ENCODE measurements around the gene DMD.

DNA sequence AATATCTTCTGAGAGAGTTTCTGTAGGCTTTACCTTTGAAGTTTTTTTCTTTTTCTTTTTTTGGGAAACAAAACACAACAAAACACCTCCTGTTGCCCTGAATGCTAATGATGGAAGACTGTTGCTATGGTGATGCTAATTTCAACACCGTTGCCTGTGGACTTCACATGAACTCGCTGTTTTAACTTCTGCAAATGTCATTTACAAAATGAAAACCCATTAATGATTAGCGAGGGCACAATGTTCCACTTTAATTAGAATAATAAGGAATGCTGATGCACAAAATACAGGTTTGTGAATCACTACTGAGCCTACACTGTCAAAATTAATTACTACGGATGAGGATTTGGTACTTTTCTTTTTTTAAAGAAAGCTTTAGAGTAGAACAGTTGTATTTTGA, 1912.4 kb downstream of the DMD start:
- TF ChIP-seq, protein P1, sequence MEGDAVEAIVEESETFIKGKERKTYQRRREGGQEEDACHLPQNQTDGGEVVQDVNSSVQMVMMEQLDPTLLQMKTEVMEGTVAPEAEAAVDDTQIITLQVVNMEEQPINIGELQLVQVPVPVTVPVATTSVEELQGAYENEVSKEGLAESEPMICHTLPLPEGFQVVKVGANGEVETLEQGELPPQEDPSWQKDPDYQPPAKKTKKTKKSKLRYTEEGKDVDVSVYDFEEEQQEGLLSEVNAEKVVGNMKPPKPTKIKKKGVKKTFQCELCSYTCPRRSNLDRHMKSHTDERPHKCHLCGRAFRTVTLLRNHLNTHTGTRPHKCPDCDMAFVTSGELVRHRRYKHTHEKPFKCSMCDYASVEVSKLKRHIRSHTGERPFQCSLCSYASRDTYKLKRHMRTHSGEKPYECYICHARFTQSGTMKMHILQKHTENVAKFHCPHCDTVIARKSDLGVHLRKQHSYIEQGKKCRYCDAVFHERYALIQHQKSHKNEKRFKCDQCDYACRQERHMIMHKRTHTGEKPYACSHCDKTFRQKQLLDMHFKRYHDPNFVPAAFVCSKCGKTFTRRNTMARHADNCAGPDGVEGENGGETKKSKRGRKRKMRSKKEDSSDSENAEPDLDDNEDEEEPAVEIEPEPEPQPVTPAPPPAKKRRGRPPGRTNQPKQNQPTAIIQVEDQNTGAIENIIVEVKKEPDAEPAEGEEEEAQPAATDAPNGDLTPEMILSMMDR (IDR thresholded peaks at IDR 0.05; ENCODE audit: poor library complexity, severe bottlenecking): no peak
- TF ChIP-seq TAF1 (IDR thresholded peaks at IDR 0.05; ENCODE audit: low read depth): no peak
- no peak for TF ChIP-seq EZH2 (IDR thresholded peaks at IDR 0.05; ENCODE audit: borderline replicate concordance, insufficient read depth, low read length, poor library complexity, severe bottlenecking)
- no peak for TF ChIP-seq SMC3 (conservative IDR thresholded peaks at IDR 0.05; ENCODE audit: poor library complexity)
- no peak for TF ChIP-seq POLR2AphosphoS5 (IDR thresholded peaks at IDR 0.05)
- TF ChIP-seq EP300 (conservative IDR thresholded peaks at IDR 0.05; ENCODE audit: poor library complexity, severe bottlenecking): no peak
- TF ChIP-seq RAD21 (conservative IDR thresholded peaks at IDR 0.05): no peak
- TF ChIP-seq, protein P2, sequence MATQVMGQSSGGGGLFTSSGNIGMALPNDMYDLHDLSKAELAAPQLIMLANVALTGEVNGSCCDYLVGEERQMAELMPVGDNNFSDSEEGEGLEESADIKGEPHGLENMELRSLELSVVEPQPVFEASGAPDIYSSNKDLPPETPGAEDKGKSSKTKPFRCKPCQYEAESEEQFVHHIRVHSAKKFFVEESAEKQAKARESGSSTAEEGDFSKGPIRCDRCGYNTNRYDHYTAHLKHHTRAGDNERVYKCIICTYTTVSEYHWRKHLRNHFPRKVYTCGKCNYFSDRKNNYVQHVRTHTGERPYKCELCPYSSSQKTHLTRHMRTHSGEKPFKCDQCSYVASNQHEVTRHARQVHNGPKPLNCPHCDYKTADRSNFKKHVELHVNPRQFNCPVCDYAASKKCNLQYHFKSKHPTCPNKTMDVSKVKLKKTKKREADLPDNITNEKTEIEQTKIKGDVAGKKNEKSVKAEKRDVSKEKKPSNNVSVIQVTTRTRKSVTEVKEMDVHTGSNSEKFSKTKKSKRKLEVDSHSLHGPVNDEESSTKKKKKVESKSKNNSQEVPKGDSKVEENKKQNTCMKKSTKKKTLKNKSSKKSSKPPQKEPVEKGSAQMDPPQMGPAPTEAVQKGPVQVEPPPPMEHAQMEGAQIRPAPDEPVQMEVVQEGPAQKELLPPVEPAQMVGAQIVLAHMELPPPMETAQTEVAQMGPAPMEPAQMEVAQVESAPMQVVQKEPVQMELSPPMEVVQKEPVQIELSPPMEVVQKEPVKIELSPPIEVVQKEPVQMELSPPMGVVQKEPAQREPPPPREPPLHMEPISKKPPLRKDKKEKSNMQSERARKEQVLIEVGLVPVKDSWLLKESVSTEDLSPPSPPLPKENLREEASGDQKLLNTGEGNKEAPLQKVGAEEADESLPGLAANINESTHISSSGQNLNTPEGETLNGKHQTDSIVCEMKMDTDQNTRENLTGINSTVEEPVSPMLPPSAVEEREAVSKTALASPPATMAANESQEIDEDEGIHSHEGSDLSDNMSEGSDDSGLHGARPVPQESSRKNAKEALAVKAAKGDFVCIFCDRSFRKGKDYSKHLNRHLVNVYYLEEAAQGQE (IDR thresholded peaks at IDR 0.05; ENCODE audit: borderline replicate concordance): no peak
